NT2/D1 (cell line): ENCODE results near the gene MUTYH.

Experiments
- SUZ12 ChIP-seq: IDR thresholded peaks from 2 replicates; pipeline ENCODE4 v1.6.1; 2011; ENCODE audit not compliant: insufficient read length, insufficient read depth; ENCODE audit errors: extremely low read depth
- YY1 ChIP-seq: IDR thresholded peaks from 2 replicates; pipeline ENCODE4 v1.6.1; 2011; ENCODE audit not compliant: insufficient read length, insufficient read depth
- ZNF274 ChIP-seq: IDR thresholded peaks from 2 replicates; pipeline ENCODE4 v1.6.1; 2011; ENCODE audit warnings: mild to moderate bottlenecking, low read depth, low read length

DNA sequence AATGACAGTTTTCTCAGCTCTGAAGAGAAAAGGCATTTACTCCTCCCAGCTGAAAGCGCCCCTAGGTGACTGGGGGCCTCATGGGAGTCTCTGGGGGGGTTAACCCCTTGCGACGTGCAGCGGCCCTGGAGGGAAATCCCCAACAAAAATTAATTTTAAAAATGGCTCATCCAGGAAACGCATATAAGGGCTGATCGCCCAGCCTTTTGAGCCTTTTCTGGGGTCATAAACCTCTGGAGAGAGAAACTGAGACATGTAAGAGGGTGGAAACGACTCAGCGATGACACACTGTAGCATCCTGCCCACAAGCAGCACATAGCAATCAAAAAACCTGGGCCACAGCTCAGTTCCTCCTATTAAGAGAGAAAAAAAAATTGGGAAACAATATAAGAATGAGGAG lies 33.9 kb downstream of the MUTYH start:
- no peak for TF ChIP-seq ZNF274
- no peak for TF ChIP-seq SUZ12
- TF ChIP-seq YY1, result no peak
